GM06990 (cell line): ENCODE data around the gene NPFF.
"Not testable (repeated sequence)": the region's sequence is repeated elsewhere in the genome, so short reads cannot be mapped to it uniquely, and the experiment has no call there.

Source experiments
- DNase-seq: peaks from one replicate; pipeline ENCODE4 v3.0.0-alpha.2; 2011; ENCODE audit not compliant: insufficient read length; ENCODE audit errors: extremely low read depth
- H3K27me3 ChIP-seq: replicated peaks from 2 replicates; pipeline ENCODE4 v1.6.0; 2011; ENCODE audit warnings: low read length; ENCODE audit not compliant: control insufficient read depth, insufficient read depth
- H3K36me3 ChIP-seq: 2 replicates; pipeline ENCODE4 v1.5.1; 2011; ENCODE audit warnings: low read length; ENCODE audit not compliant: control insufficient read depth, insufficient read depth
- H3K4me3 ChIP-seq: replicated peaks from 2 replicates; pipeline ENCODE4 v1.5.1; 2011; ENCODE audit warnings: low read depth, mild to moderate bottlenecking, control low read depth, low read length
- TF ChIP-seq, protein P1 (sequence below): IDR thresholded peaks from 2 replicates; pipeline ENCODE4 v1.5.1; 2011; ENCODE audit warnings: low read length, control low read depth, mild to moderate bottlenecking, inconsistent platforms; ENCODE audit not compliant: insufficient read depth, poor library complexity, severe bottlenecking

The NPFF gene

DNA sequence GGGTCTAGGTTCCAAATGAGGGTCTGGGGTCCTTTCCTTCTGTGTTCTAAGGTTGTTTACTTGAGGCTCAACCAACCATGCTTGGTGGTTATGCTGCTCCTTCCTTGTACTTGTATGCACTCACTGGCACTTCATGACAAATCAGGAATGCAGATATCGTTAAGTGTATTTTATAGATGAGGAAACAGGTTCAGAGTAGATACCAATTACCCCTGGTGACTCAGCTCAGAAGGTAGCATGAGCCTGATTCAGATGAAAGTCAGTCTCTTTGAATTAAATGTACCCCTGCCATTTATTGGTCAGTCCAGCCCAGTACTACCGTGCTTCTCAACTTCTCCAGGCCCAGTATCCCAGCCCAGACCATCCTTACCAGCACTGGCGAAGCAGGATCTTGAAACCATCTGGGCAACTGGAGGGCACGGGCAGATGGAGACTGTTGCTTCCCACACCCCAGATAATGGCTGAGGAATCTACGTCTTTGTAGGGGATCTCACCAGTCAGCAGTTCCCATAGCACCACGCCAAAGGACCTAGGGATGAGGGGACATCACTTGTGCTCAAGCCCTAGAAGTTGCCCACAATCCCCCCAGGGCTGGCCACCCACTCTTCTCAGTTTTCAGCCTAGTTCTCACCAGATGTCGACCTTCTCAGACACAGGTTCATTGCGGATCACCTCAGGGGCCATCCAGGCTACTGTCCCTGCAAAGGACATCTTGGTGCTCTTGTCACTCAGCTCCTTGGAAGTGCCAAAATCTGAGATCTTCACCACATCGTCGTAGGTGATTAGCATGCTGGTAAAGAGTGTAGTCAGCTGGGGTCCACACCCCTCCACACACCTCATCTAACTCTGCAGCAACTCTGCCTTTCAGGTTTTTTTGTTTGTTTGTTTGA is 22.4 kb downstream of the NPFF start:
- Histone ChIP-seq H3K36me3 (peaks cover 42% of the 10 kb centered on the region), H3K4me3 (no peak overlapping the region), H3K27me3 (no peaks in the 10 kb centered on the region)
- TF ChIP-seq, protein P1, sequence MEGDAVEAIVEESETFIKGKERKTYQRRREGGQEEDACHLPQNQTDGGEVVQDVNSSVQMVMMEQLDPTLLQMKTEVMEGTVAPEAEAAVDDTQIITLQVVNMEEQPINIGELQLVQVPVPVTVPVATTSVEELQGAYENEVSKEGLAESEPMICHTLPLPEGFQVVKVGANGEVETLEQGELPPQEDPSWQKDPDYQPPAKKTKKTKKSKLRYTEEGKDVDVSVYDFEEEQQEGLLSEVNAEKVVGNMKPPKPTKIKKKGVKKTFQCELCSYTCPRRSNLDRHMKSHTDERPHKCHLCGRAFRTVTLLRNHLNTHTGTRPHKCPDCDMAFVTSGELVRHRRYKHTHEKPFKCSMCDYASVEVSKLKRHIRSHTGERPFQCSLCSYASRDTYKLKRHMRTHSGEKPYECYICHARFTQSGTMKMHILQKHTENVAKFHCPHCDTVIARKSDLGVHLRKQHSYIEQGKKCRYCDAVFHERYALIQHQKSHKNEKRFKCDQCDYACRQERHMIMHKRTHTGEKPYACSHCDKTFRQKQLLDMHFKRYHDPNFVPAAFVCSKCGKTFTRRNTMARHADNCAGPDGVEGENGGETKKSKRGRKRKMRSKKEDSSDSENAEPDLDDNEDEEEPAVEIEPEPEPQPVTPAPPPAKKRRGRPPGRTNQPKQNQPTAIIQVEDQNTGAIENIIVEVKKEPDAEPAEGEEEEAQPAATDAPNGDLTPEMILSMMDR: no peak
- DNase-seq: no peak

DNA sequence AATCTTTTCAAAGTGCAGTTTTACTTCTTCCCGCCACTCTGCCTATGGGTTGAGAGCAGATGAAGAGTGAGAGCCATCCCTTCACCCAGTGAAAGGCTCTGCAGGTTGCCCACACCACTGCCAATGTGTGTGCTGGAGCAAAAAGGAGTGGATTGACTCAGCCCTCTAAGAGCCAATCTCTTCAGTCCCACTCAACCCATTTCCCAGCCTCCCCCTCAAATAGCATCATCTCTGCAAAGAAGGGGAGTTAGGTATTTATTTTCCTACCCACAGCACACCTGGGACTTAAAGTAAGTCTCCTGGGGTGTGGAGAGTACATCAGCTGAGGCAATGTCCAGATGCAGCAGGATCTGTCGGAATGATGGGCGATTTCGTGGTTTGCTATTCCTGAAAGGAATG is 23.3 kb downstream of the NPFF start:
- Histone ChIP-seq H3K27me3 (no peaks in the 10 kb centered on the region), H3K36me3 (peaks cover 46% of the 10 kb centered on the region), H3K4me3 (no peak overlapping the region)
- DNase-seq: no peak
- TF ChIP-seq, protein P1: no peak

DNA sequence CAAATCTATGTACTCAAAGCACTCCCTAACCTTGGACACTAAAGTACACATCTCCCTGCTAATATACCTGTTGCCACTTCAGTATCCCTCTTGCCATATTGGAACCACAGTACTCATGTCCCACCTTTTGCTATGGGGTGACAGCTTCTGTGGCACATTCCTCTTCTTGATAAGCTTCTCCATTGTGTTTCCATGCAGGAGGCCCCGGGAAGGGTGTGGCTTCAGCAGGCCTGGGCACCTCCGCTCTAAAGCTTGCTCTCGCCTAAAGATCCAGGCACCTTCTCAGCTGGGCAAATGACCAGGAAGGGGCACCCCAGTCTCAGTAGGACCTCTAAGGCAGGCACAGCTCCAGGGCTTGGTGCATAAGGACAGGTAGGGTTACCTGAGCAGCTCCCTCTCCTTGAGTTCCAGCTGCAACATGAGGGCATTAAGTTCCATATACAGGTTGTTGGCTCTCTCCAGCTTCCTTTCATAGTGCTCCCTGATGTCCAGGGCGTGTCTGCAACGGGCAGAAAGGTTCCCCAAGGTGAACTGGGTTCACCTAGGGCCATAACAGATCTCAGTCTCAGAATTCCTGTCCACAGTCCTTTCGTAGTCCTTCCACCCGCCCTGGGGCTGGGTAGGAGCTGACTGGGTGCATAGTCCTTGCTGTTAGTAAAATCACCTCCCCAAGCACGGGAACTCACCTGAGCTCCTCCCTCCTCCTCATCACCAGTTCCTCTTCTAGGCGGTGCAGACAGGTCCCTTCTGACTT is 23.9 kb downstream of the NPFF start:
- H3K4me3 ChIP-seq: no peak overlapping the region
- H3K36me3 ChIP-seq: peaks cover 51% of the 10 kb centered on the region
- H3K27me3 ChIP-seq: no peaks in the 10 kb centered on the region
- TF ChIP-seq, protein P1: no peak
- no peak for DNase-seq

DNA sequence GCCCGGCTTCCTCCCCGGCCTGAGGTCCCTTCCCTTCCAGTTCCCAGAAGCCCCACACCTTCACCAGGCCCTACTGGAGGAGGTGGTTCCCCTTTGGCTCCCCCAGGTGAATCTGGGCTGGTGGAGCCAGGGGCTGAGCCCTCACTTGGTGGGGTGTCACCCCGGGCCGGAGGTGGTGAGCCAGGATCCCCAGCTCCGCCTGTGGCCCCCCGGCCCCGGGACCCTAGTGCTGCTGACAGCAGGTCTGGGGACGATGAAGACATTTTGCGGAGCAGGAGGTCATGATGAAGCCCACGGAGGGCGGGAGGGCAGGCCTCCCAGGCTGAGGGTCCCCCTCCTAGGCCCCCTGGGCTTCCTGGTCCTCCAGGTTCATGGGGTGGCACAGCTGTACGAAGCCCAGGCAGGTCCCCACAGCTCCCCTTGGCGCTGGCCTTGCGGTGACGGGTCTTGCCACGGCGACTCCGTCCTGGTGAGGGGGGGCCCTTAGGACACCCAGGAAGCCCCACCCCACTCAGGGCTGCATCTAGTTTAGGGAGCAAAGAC is 24.6 kb downstream of the NPFF start:
- H3K4me3 ChIP-seq: no peak overlapping the region
- TF ChIP-seq, protein P1: no peak
- DNase-seq: no peak
- peaks cover 53% of the 10 kb centered on the region for H3K36me3 ChIP-seq
- no peaks in the 10 kb centered on the region for H3K27me3 ChIP-seq

DNA sequence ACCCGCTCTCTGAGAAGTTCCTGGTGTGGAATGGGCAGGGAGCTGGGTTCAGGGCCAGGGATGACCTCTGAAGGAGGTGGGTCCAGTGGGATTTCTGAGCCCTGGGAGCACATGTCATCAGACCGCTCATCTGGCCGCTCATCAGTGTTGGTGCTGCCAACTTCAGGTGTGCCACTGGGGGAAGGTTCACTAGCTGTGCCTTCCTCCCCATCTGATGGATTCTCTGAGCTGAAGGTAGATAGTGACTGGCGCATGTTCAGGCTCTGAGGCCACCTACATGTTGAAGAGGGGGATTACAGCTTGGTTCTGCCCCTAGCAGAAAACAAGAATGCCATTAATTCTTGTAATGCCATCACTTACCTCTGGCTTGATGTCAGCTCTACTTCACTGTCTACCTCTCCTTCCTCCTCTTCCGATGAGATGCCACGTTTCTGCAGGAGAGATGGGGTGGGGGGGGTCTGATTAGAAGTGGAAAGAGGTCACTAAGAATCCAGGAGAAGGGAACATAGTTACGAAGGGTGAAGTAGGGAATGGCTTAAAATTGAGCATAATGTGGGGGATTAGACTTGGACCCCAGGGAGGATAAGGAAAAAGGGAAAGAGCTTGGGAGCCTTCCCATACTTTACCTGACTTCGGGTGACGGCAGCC is 25.2 kb downstream of the NPFF start:
- H3K36me3 ChIP-seq: peaks cover 53% of the 10 kb centered on the region
- no peaks in the 10 kb centered on the region for H3K27me3 ChIP-seq
- no peak for DNase-seq
- TF ChIP-seq, protein P1: peak; percentile 26
- no peak overlapping the region for H3K4me3 ChIP-seq

DNA sequence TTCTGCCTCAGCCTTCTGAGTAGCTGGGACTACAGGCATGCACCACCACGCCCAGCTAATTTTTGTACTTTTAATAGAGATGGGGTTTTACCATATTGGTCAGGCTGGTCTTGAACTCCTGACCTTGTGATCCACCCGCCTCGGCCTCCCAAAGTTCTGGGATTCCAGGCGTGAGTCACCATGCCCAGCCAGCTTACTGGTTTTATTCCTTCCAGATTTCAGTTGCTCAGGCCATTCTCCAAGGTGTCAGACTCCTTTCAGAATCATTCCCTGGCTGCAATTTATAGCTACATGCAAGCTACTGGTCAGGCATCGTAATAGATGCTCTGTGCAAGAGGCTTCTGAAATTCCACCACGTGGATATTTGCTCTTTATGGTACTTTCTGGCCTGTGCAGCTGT is 25.8 kb downstream of the NPFF start:
- H3K4me3 ChIP-seq, H3K27me3 ChIP-seq, DNase-seq: not testable (repeated sequence)
- peaks cover 48% of the 10 kb centered on the region for H3K36me3 ChIP-seq
